ENCODE measurements around the gene ACTN1. TPM values are rescaled to one million over a fixed set of nuclear protein-coding genes. Genes with fewer than 3 reads are reported as not detected.

ACTN1 gene
- polyA plus RNA-seq, 1 of the 3 experiments (the other 2 are of a cell fraction), result 319 TPM

GRCh38 chr14:68932686-68933085, 46.4 kb downstream of the ACTN1 start:
- CTCF ChIA-PET, result interaction anchor here (0.9 to 1.7 kb wide), 5 partner anchors 8 to 175 kb away, joined by 3 to 8 read pairs (median 3); no protein-coding TSS in a partner anchor
- Histone ChIP-seq H2AFZ (ENCODE audit: low read depth) (no peak overlapping the region), H3K4me1 (ENCODE audit: control insufficient read depth in 1 of 2, insufficient read depth in 2 of 2, low read depth in 1 of 2, low read length in 1 of 2) (peaks cover 7 to 42% of the 10 kb centered on the region in 2 experiments), H3K9me2 (no peaks in the 10 kb centered on the region), H3K79me2 (ENCODE audit: insufficient read depth) (peaks cover 100% of the 10 kb centered on the region), H4K20me1 (ENCODE audit: insufficient read depth) (peaks cover 100% of the 10 kb centered on the region), H3K9me3 (no peaks in the 10 kb centered on the region), H3K9ac (no peak overlapping the region), H3K27ac (ENCODE audit: low read depth in 2 of 2, low read length in 1 of 2) (no peak overlapping the region; a peak in 1 of 4 replicates), H3K27me3 (ENCODE audit: insufficient read depth) (no peaks in the 10 kb centered on the region), H3K4me2 (no peak overlapping the region), H3F3A (replicated peaks; ENCODE audit: insufficient read depth) (peaks cover 5% of the 10 kb centered on the region), H3K4me3 (ENCODE audit: low read depth in 2 of 2, low read length in 1 of 2) (no peak overlapping the region), H3K36me3 (replicated peaks in 1 of 2; ENCODE audit: control insufficient read depth in 1 of 2, insufficient read depth in 2 of 2, low read length in 1 of 2) (peaks cover 5 to 52% of the 10 kb centered on the region in 2 experiments)
- DNase-seq, result no peak
- WGBS (ENCODE audit: low lambda C conversion rate), result 98% methylated on average over 5 of the region's 5 CpGs
- POLR2A ChIA-PET, result interaction anchor here (1.3 kb wide), 1 partner anchor 11 kb away, joined by 3 read pairs; no protein-coding TSS in a partner anchor
- TF ChIP-seq CTCF (IDR thresholded peaks at IDR 0.05) (no peak), EZH2phosphoT487 (IDR thresholded peaks at IDR 0.05; ENCODE audit: borderline replicate concordance, low read depth) (no peak), FOXM1 (IDR thresholded peaks at IDR 0.05; ENCODE audit: low read depth) (no peak), RFX5 (IDR thresholded peaks at IDR 0.05; ENCODE audit: low read length) (no peak), GATA2 (CRISPR knock-in tag; IDR thresholded peaks at IDR 0.05) (no peak), NRF1 (IDR thresholded peaks at IDR 0.05; ENCODE audit: low read depth, low read length) (no peak), POLR2AphosphoS5 (IDR thresholded peaks at IDR 0.05; ENCODE audit: low read depth, low read length) (no peak), TAF1 (IDR thresholded peaks at IDR 0.05; ENCODE audit: borderline replicate concordance, low read depth, low read length) (no peak), FOSL2 (IDR thresholded peaks at IDR 0.05; ENCODE audit: borderline replicate concordance, low read depth) (no peak)
- TF ChIP-seq, protein P1, sequence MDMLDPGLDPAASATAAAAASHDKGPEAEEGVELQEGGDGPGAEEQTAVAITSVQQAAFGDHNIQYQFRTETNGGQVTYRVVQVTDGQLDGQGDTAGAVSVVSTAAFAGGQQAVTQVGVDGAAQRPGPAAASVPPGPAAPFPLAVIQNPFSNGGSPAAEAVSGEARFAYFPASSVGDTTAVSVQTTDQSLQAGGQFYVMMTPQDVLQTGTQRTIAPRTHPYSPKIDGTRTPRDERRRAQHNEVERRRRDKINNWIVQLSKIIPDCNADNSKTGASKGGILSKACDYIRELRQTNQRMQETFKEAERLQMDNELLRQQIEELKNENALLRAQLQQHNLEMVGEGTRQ (IDR thresholded peaks at IDR 0.05; ENCODE audit: borderline replicate concordance, low read depth, low read length), result no peak
- TF ChIP-seq, protein P2, sequence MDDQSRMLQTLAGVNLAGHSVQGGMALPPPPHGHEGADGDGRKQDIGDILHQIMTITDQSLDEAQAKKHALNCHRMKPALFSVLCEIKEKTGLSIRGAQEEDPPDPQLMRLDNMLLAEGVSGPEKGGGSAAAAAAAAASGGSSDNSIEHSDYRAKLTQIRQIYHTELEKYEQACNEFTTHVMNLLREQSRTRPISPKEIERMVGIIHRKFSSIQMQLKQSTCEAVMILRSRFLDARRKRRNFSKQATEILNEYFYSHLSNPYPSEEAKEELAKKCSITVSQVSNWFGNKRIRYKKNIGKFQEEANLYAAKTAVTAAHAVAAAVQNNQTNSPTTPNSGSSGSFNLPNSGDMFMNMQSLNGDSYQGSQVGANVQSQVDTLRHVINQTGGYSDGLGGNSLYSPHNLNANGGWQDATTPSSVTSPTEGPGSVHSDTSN (IDR thresholded peaks at IDR 0.05), result no peak
- TF ChIP-seq, protein P3, sequence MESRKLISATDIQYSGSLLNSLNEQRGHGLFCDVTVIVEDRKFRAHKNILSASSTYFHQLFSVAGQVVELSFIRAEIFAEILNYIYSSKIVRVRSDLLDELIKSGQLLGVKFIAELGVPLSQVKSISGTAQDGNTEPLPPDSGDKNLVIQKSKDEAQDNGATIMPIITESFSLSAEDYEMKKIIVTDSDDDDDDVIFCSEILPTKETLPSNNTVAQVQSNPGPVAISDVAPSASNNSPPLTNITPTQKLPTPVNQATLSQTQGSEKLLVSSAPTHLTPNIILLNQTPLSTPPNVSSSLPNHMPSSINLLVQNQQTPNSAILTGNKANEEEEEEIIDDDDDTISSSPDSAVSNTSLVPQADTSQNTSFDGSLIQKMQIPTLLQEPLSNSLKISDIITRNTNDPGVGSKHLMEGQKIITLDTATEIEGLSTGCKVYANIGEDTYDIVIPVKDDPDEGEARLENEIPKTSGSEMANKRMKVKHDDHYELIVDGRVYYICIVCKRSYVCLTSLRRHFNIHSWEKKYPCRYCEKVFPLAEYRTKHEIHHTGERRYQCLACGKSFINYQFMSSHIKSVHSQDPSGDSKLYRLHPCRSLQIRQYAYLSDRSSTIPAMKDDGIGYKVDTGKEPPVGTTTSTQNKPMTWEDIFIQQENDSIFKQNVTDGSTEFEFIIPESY (IDR thresholded peaks at IDR 0.05; ENCODE audit: borderline replicate concordance, low read depth), result no peak
